Activated CD4-positive, alpha-beta T cell treated with anti-CD3 and anti-CD28 coated beads, Interleukin-2, Interleukin-6, amounts not matched to agents 100 ng/mL and 50 ng/mL, durations not matched to agents 16 hours and 8 hours (primary cell): Measurements from ENCODE around the gene CDHR5.

Experiments
- DNase-seq: peaks from one replicate; pipeline ENCODE4 v3.0.0-alpha.2; 2020

The CDHR5 gene

DNA sequence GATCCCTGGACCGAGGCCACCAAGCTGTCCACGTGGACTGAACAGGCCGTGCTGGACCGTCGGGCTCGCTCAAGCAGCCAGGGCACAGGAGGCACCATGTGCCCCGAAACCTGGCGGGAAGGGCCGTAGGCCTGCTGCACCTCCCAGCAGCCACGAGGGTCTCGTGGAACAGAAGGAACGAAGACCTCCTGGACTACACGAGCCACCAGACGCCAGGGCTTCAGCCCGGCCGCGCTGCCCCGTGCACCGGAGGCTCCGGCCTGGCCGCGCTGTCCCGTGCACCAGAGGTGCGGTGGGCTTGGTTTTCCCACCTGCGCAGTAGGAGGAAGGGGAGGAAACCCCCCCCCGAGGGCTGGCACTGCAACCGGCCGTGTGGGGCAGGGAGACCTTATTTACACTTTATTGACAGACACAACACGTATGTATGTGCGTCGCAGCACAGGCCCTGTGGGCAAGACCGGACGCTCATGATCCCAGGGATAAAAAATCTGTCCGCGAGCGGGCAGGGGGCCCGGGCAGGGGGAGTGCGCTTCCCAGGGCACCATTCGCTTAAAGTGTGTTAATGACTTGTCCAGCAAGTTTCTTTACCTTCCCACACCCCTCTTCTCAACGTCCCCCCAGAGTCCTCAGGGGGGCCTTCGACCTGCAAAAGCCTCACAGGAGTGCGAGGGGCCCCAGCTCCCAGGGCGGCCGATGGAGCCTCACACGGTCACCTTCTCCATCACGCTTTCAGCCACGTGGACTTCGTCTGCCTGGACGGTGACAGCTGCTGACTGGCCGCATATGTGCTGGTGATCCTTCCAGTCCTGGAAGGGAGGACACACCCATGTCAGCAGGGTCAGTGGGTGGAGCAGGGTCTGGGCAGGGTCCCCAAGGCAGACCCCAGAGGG is 19.3 kb upstream of the CDHR5 start:
- no peak for DNase-seq

DNA sequence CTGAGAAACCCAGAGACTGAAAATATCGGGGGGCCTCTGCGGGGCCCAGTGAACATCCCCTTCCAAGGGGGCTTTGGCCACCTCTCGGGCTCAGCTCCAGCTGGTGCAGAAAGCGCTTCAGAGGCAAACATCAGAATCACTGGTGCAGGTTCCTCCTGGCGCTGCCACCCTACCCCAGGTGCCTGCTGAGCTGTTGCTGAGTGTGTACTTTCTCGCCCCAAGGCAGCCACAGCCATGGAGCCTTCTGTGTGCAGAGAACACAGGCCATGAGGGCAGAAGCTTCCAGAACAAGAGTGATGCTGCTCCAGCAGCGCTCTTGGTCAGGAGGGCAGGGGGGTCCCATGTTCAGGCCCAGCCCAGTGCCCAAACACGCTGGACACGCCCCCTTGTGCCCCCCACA is 18.6 kb upstream of the CDHR5 start:
- no peak for DNase-seq

DNA sequence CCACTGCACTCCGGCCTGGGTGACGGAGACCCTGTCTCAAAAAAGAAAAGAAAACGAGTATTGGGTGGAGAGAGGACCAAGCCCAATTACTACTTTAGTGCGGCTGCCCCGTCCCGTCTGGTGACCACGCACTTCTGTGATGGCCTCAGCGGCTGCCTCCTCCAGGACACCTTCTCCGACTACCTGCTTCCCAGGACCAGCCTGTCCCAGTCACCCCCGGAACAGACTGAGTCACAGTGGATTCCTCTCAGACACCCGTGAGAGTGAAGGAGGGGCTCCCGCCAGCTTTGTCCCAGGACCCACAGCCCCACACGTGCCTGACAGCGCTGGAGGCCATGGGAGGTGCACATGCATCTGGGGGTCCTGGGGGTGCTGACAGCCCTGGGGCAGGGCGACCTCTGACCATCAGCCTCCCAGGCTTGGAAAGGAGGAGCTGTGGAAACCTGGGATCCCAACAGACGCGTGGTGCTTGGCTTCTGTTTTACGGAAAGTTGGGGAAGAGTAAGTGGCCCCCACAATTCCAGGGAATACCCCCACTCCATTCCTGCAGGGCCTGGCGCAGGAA is 17.1 kb upstream of the CDHR5 start:
- no peak for DNase-seq

DNA sequence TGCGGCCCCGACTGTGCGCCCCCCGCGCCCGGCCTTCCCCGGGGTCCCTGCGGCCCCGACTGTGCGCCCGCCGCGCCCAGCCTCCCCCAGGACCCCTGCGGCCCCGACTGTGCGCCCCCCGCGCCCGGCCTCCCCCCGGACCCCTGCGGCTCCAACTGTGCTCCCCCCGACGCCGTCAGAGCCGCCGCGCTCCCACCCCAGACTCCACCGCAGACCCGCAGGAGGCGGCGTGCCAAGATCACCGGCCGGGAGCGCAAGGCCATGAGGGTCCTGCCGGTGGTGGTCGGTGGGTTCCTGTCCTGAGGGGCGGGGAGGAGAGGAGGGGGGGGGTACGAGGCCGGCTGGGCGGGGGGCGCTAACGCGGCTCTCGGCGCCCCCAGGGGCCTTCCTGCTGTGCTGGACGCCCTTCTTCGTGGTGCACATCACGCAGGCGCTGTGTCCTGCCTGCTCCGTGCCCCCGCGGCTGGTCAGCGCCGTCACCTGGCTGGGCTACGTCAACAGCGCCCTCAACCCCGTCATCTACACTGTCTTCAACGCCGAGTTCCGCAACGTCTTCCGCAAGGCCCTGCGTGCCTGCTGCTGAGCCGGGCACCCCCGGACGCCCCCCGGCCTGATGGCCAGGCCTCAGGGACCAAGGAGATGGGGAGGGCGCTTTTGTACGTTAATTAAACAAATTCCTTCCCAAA is 15.4 kb upstream of the CDHR5 start:
- no peak for DNase-seq

DNA sequence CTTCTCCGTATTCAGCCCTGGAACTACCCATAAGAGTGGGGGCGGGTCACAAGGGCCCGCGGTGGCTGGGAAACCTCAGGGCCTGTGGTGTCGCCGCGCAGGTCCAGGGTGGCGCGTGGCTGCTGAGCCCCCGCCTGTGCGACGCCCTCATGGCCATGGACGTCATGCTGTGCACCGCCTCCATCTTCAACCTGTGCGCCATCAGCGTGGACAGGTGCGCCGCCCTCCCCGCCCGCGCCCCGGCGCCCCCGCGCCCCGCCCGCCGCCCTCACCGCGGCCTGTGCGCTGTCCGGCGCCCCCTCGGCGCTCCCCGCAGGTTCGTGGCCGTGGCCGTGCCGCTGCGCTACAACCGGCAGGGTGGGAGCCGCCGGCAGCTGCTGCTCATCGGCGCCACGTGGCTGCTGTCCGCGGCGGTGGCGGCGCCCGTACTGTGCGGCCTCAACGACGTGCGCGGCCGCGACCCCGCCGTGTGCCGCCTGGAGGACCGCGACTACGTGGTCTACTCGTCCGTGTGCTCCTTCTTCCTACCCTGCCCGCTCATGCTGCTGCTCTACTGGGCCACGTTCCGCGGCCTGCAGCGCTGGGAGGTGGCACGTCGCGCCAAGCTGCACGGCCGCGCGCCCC is 14.7 kb upstream of the CDHR5 start:
- DNase-seq = no peak

DNA sequence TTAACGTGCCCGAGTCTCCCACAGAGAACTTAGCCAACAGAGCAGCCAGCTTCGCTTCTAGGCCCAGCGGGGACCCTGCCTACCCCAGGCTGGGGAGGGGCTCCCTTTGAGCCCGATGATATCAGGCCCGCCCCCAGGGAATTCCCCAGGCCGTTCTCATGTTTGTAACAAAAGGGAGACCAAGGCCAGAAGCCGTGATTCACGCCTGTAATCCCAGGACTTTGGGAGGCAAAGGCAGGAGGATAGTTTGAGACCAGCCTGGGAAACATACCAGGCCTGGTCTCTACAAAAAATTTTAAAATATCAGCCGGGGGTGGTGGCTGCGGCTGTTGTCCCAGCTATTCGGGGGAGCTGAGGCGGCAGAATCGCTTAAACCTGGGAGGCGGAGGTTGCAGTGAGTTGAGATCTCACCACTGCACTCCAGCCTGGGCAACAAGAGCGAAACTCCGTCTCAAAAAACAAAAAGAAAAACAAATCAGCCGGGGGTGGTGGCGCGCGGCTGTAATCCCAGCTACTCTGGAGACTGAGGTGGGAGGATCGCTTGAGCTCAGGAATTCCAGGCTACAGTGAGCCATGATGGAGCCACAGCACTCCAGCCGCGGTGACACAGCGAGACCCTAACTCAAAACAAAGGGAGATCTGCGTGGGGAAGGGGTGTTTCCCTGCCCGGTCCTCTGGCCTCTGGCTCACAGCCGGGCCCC is 14.0 kb upstream of the CDHR5 start:
- DNase-seq = no peak

DNA sequence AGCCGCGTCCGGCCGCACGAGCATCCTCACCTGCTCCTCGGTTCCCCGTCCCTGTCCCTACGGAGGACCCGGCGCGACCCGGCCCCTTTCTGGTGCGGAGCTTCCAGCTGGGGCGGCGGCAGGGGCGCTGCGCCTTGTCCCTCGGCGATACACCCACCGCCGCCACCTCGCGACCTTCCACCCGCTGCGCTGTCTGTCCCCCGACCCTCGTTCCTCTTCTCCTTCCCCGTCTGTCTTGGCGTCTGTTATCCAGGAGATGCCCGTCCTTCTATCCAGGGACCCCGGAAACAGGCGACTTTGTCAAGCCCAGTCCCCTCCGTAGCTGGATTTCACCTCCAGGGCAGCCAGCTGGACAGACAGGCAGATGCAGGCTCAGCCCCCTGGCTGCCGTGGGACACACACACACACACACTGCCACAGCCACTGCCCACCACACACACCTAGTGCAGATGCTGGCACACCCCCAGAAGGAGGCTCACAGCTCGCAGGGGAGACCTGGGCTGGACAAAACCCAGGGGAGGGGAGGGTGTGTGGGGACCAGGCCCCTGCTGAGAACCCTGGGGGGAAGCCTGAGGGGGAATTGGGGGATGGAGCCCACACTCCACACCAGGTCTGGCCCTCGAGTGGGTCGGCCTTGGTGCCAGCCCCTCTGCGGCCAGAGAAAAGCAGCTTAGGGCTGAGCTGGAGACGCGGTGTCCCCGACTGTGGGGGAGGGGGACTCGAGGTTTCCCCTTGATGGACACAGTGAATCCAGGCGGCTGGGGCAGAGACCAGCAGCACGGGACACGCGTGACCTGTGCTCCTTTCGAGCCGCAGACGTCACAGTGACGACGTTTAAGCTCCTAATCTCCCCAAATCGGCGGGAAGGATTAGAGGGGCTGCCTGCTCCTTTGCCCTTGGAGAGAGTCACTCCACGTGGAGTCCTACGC is 13.1 kb upstream of the CDHR5 start:
- DNase-seq = no peak

DNA sequence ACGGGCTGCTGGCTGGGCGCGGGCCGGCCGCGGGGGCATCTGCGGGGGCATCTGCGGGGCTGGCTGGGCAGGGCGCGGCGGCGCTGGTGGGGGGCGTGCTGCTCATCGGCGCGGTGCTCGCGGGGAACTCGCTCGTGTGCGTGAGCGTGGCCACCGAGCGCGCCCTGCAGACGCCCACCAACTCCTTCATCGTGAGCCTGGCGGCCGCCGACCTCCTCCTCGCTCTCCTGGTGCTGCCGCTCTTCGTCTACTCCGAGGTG is 12.5 kb upstream of the CDHR5 start:
- DNase-seq = no peak

DNA sequence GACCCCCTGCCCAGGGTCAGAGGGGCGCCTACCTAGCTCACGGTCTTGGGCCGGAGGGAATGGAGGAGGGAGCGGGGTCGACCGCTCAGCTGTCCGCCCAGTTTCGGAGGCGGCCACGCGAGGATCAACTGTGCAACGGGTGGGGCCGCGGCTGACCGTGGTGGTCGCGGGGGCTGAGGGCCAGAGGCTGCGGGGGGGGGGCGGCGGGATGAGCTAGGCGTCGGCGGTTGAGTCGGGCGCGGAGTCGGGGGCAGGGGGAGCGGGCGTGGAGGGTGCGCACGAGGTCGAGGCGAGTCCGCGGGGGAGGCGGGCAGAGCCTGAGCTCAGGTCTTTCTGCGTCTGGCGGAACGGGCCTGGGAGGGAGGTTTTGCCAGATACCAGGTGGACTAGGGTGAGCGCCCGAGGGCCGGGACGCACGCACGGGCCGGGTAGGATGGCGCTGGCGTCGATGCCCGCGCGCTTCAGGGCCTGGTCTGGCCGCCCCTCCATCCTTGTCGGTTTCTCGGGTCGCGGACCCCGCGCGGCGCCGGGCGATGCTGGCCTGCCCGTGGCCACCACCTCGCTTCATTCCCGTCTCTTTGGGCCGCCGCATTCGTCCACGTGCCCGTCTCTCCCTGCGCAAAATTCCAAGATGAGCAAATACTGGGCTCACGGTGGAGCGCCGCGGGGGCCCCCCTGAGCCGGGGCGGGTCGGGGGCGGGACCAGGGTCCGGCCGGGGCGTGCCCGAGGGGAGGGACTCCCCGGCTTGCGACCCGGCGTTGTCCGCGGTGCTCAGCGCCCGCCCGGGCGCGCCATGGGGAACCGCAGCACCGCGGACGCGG is 12.0 kb upstream of the CDHR5 start, which contains the start of gene DRD4:
TSS of gene DRD4 (plus strand) at position 759 of the 822 bp plus-strand sequence. CDS start at position 795, 36 bp downstream.
- no peak for DNase-seq

DNA sequence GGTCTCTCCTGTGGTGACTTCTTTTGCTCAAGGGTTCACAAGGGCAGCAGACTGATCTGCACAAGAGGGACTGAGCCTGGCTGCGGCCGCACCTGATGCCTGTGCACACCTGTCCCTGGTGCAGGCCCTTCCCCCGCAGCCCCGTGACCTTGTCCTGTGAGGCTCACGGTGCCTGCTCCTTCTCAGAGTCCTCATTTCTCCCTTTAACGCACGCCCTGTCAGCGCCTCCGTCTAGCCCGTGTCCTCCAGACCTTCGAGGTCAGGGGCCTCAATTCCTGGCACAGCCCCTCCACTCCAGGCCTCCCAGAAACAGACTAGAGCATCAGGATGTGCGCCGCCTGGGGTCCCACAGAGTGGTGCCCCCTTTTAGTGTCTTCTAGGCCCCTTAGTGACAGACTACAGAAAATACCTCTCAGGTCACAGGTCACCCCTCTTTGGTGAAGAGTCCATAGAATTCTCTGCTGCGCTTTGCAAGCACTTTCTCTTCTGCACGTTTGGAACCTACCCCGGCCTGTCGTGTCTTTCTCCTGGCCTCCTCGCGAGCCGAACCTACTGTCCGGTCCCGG is 11.3 kb upstream of the CDHR5 start:
- DNase-seq = no peak

DNA sequence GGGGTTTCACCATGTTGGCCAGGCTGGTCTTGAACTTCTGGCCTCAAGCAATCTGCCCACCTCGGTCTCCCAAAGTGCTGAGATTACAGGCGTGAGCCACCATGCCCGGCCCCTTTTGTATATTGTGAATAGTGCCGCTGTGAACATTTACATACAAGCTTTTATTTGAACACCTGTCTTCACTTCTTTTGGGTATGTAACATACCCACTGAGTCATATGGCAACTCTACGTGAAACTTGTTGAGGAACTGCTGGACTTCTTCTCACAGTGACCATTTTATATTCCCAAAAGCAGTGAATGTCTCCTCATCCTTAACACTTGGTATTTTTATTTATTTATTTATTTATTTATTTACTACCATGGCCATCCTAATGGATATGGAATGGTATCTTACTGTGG is 6.1 kb upstream of the CDHR5 start:
- DNase-seq = no peak

DNA sequence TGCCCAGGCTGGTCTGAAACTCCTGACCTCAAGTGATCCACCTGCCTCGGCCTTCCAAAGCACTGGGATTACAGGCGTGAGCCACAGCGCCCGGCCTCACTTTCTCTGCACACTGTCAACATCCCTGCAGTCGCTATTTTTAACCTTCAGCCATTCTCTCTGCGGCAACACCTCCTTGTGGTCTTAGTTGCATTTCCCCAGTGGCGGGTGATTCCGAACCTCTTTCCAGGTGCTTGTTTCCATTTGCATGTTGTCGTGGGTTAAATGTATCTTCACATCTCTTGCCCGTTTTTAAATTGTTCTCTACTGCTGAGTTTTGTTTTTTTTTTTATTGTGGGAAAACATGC is 4.5 kb upstream of the CDHR5 start:
- DNase-seq = no peak

DNA sequence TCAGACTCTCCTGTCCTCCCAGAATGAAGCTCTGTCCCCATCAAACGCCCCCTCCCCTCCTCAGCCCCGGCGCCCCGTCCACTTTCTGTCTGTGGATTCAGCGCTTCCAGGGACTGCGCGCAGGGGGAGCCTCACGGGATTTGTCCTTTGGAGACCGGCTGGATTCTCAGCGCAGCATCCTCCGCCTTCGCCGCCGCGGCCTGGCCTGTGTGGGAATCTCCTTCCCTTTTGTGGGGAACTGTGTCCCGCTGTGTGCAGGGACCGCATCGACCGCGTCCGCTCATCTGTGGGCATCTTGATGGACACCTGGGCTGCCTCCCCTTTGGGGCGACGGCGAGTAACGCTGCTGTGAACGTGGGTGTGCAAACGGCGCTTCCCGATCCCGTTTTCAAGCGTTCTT is 3.3 kb upstream of the CDHR5 start:
- no peak for DNase-seq

DNA sequence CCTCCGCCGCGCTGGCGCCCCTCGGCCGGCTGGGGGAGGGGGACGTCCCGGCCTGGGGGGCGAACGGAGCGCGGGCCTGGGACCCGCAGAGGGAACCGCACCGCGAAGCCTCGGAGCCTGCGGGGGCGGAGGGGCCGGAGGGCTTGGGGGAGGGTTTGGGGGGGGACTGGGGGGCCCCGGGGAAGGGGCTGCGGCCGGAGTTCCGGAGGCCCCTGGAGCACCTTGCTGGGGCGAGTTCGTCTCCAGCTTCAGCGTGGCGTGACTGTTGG is 2.5 kb upstream of the CDHR5 start:
- no peak for DNase-seq

DNA sequence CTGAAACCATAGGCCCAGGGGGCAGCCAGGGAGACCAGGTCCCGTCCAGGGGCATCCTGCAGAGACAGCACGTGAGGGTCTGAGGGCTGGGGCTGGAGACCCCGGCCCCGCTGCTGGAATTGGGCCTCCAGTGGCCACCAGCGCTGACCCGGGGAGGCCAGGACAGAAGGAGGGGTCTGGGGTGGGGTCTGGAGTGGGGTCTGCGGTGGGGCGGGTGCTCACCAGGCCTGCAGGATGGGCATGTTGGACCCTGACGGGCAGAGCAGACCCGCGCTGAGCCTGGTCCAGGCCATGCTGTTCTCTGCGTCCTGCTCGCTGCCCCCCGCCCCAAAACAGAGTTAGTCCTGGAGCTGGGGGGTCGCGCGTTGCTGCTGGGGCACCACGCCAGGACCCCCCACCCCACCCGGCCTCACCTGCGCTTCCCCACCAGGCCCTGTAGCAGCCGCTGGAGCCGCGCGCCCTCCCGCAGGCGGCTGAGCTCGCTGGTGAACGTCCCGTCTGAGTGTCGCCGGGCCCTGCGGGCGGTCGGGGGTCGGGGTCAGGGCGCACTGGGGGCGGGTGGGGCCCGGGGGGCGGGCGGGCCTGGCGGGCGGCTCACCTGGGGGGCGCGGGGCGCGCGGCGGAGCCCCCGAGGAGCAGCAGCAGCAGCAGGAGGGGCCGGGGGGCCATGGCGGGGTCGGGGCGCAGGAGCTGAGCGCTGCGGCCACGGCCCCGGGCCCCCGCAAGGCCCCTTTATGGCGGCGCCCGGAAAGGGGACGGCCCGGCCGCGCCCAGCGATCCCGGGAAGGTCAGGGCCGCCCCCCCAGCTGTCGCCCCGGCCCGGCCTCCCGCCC is 1.9 kb upstream of the CDHR5 start, which contains the start of gene SCT:
TSS of gene SCT (minus strand) at position 707 of the 833 bp plus-strand sequence. CDS start at position 669, 38 bp downstream.
- DNase-seq = no peak

DNA sequence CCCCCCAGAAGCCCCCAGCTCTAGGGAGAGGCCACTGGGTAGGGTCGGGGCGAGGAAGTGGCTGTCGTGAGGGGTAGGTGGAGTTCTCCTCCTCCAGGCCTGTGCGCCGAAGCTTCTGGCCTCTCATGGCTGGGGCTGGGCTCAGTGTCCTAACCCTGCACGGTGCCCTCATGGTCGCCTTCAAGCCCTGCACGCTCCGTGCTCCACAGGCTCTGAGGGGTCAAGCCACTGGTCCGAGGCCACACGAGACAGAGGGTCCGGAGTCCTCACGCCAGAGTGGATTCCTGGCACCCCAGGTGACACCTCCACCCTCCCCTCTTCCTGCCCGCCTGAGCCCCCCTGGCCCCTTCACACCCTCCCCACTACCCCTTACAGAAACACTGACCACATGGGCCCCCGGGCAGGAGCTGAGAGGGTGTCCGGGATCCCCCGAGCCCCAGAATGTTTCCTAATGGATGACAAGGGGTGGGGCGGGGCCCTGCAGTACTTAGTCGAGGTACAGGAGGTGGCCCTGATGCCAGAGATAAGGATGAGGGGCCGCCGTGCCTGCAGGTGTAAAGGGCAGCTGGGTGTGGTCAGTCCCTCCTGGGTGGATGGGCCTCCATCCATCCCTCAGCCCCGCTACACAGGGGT is 997 bp upstream of the CDHR5 start:
- DNase-seq = no peak

DNA sequence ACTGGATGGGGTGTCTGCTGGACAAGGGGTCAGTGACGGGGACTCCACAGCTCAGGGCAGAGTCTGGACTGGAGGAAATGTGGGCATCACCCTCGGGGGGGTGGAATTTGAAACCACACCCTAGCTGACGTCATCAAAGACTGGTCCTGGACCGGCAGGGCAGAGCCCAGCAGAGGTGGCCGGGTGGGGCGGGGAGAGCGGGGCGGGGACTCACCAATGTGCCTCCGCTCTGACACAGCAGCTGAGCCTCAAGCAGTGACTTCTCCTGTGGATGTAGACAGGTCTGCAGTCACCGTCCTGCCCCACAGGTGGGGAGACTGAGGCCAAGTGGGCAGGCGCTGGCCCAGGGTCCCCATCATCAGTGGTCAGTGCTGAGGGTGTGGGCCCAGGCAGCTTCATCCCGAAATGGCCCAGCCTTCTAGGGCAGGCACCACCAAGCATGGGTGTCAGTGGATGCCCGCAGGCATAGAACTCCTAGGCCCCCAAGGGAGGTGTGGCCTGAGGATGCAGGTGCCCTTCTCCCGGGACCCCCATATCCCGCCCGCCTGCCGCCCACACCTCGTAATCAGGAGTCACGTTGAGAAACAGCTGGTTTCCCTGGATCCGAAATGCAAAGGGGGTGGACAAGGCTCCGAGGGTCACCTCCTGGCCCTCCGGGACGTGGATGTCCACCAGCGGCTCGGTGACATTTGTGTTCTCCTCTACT is 603 bp downstream of the CDHR5 start:
- DNase-seq = no peak

DNA sequence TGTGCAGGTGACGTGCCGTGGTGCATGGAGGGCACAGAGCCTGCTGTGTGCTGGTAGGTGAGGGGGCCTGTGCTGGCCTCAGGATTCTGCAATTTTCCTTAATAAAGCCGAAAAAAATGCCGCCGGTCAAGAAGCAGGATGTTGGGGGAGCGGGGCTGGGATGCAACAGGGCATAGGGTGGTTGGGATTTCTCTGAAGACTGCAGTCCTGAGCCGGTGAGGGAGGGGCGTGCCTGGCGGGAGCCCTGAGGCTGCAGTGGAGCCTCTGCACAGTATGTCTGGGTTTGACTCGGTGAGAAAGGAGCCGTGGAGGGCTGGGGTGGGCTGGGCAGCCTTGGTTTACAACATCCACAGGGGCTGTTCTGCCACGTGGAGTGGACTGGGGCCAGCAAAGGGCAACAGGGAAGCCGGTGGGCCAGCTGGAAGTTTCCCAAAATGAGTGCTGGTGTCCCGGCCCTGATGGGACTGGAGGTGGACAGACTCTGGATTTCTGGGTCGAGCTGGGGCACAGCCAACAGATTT is 1.3 kb downstream of the CDHR5 start:
- no peak for DNase-seq

DNA sequence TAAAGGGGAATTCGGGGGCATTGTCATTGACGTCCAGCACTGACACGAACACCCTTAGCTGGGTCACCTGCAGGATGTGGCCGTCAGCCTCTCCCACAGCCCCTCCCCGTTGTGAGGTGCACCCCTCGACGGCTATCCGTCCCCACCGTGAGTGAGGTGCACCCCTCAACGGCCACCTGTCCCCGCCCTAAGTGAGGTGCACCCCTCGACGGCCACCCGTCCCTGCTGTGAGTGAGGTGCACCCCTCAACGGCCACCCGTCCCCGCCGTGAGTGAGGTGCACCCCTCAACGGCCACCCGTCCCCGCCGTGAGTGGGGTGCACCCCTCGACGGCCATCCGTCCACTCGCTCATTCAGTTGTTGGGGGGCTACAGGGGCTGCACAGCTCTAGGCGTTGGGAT is 2.9 kb downstream of the CDHR5 start:
- no peak for DNase-seq
